IPS DF 6.9 (cell line): ENCODE data around the gene RGS6.

Source experiments
- DNase-seq: peaks from one replicate; pipeline ENCODE4 v3.0.0-alpha.2; 2013; ENCODE audit warnings: low read depth, low spot score
- H3K27ac ChIP-seq: one replicate; pipeline ENCODE4 v1.5.1; 2013; ENCODE audit warnings: low read length, control low read depth
- H3K27me3 ChIP-seq: 2 replicates; pipeline ENCODE4 v1.6.1; 2013; ENCODE audit warnings: mild to moderate bottlenecking, low read length; ENCODE audit not compliant: control insufficient read depth, insufficient read depth
- H3K36me3 ChIP-seq: 2 replicates; pipeline ENCODE4 v1.6.1; 2013; ENCODE audit warnings: low read length; ENCODE audit not compliant: control insufficient read depth, insufficient read depth
- H3K4me1 ChIP-seq: 2 replicates; pipeline ENCODE4 v1.6.1; 2013; ENCODE audit warnings: low read length; ENCODE audit not compliant: control insufficient read depth, insufficient read depth
- H3K4me3 ChIP-seq: 2 replicates; pipeline ENCODE4 v1.5.1; 2013; ENCODE audit warnings: mild to moderate bottlenecking, low read length
- H3K9me3 ChIP-seq: 2 replicates; pipeline ENCODE4 v1.6.1; 2013; ENCODE audit warnings: low read length, inconsistent platforms; ENCODE audit not compliant: control insufficient read depth, insufficient read depth
- WGBS: extraction: QIAGEN DNeasy Blood & Tissue Kit; methylation state at CpG from one replicate; pipeline ENCODE4 v1.1.7; 2013; ENCODE audit warnings: mixed read lengths, missing lambda C conversion rate; ENCODE audit not compliant: insufficient read length, insufficient coverage; 5-methylcytosine and 5-hydroxymethylcytosine counted together

RGS6 gene

DNA sequence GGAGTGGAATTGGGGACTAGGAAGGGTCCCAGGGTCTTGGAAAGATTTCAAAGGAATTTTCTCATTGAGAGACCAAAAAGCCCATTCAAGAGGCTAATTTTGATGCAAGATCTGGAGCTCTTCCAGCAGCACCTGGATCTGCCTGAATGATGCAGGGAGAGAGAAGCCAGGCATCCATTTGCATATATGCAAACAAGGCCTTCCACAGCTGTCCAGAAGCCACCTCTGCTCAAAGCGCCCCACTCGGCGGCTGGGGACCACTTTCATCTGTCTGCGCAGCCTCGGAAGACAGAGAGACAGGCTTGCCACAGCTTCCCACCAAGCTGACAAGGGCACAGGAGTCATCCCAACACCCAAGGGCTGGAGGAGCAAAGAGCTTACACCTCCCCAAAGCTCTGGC, 666.1 kb downstream of the RGS6 start:
- H3K36me3 ChIP-seq = no peaks in the 10 kb centered on the region
- H3K27ac ChIP-seq = no peak overlapping the region
- no CpG with 5 or more reads among the region's 5 CpGs for WGBS
- no peak for DNase-seq
- H3K27me3 ChIP-seq = no peaks in the 10 kb centered on the region
- H3K4me1 ChIP-seq = peaks cover 6% of the 10 kb centered on the region
- no peaks in the 10 kb centered on the region for H3K9me3 ChIP-seq
- H3K4me3 ChIP-seq = no peak overlapping the region

GRCh38 chr14:72599579-72600470, 667.6 kb downstream of the RGS6 start:
- WGBS = no CpG with 5 or more reads among the region's 16 CpGs
- Histone ChIP-seq H3K4me3 (no peak overlapping the region), H3K27ac (no peak overlapping the region), H3K4me1 (peaks cover 6% of the 10 kb centered on the region), H3K27me3 (no peaks in the 10 kb centered on the region), H3K9me3 (no peaks in the 10 kb centered on the region), H3K36me3 (no peaks in the 10 kb centered on the region)
- DNase-seq = no peak

DNA sequence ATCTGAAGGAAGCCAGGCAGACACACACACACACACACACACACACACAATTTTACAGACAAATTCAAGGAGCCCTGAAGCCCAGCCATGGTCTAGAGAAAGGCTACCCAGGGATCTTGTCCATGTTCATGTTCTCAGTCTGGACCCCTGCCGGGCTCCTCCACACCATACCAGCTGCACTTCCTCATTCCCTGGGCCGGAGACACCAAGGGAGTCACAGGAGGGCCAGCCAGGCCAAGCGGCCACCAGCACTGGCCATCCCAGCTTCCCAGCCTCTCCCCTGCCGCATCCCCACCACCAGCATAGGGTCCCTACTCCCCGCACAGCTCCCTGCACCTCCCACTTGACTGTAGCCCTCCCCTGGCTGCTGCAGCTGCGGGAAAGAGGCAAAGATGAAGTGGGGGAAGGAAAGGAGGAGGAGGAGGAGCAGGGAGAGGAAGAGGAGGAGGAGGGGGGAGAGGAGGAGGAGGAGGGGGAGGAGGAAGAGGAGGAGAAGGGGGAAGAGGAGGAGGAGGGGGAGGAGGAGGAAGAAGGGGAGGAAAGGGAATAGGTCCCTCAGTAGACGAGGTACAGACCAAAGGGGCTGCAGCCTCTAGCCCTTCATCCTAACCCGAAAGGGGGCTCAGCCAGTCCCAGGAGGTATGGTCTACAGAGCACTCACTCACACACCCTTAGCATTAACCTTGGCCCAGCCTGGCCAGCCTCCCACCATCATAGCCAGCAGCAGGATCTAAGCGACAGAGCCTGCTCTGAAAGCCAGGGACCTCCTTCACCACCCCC, 668.5 kb downstream of the RGS6 start:
- peaks cover 6% of the 10 kb centered on the region for H3K4me1 ChIP-seq

DNA sequence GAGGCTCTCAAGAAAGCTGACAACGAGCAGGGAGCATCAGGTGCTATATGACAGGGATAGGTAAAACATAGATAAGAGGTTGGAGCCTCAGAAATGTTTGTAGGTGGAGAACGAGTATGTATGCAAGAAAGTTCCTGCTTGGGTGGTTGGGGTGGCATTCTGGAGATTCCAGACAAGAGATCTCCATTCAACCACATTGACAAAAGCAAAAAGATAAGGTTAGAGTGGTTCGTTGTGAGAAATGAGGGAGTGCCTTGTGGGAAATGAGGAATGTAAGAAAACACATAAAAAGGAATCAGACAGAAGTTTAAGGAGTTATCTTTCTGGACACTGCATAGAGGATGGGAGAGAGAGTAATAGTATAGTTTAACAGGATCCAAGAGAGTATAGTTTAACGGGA, 671.4 kb downstream of the RGS6 start:
- 100% methylated on average over 1 of the region's 4 CpGs for WGBS
- Histone ChIP-seq H3K9me3 (no peaks in the 10 kb centered on the region), H3K4me3 (no peak overlapping the region), H3K27me3 (no peaks in the 10 kb centered on the region), H3K27ac (no peak overlapping the region), H3K4me1 (peaks cover 6% of the 10 kb centered on the region), H3K36me3 (no peaks in the 10 kb centered on the region)
- no peak for DNase-seq

More for the DNA sequence above, 668.5 kb downstream of the RGS6 start:
- no peak for DNase-seq
- Histone ChIP-seq H3K36me3 (no peaks in the 10 kb centered on the region), H3K27me3 (no peaks in the 10 kb centered on the region), H3K4me3 (no peak overlapping the region), H3K9me3 (no peaks in the 10 kb centered on the region), H3K27ac (no peak overlapping the region)
- WGBS = no CpG with 5 or more reads among the region's 9 CpGs

DNA sequence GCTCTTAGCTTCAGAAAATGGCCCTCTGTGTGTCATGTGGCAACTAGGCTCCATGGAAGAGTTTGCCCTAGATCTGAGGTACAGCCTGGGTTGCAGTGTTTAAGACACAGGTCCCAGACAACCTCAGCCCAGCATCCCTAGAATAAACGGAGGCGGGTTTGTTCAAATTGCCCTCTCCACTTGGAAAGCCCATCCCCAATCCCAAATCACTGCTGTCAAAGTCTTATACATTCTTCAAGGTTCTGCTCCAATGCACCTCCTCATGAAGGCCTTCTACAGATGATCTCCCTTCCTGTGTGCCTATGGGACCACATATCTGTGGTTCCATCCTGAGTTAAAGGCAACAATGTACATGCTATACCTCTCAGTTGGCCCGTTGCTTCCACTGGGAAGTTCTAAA, 671.9 kb downstream of the RGS6 start:
- DNase-seq = no peak
- Histone ChIP-seq H3K4me3 (no peak overlapping the region), H3K27ac (no peak overlapping the region), H3K27me3 (no peaks in the 10 kb centered on the region), H3K36me3 (no peaks in the 10 kb centered on the region), H3K4me1 (peaks cover 6% of the 10 kb centered on the region), H3K9me3 (no peaks in the 10 kb centered on the region)
- WGBS = no CpG with 5 or more reads among the region's 3 CpGs

DNA sequence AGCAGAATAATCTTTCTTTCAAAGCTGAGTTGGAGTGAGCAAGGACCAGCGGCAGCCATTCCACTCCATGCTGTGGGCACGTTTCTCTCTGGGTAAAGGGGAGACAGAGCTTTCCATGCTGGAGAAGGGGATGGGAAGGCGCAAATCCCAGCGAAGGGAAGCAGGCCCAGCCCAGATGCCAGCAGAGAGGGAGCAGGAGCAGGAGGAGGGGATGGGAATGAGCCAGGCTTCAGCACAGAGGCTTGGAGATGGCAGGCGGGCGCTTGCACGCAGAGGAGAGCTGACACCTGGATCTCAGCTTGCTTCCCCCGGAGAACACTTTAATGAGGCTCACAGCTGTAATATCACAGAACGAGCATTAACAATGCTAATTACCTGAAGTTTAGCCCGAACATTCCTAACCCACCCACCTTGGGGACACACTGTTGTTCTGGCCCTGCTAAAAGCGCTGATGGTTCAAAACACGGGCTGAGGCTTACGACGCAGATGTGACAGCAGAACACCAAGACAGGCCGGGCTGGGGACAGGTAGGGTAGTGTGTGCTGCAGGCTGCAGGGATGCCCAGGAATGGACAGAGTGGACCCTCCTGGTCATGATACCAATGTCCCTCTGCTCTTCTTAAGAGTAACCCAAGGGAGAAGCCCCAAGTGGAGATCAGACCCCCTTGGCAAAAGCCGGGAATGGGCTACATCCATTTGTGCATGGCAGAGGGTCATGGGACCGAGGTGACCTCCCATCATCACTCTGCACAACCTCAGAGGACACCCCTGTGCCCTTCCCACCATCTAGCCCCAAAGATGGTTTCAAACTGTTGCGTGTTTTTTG, 673.1 kb downstream of the RGS6 start:
- Histone ChIP-seq H3K9me3 (no peaks in the 10 kb centered on the region), H3K36me3 (no peaks in the 10 kb centered on the region), H3K27ac (no peak overlapping the region), H3K27me3 (no peaks in the 10 kb centered on the region), H3K4me1 (peaks cover 4% of the 10 kb centered on the region), H3K4me3 (no peak overlapping the region)
- WGBS = no CpG with 5 or more reads among the region's 18 CpGs
- DNase-seq = no peak

DNA sequence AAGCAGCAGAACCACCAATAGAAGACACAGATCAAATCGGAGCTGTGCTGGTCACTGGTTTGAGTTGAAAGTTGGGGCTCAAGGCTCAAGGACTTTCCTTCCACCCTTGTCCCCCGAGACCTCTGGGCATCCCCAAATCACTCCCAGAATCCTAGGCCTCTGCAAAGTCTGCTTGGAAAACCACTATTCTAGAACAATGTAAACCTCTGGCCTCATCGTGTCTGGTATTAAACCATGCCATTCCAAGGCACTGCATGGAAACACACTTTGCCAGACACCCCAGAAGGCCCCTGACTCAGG, 673.6 kb downstream of the RGS6 start:
- no peak for DNase-seq
- no peak overlapping the region for H3K27ac ChIP-seq
- no peak overlapping the region for H3K4me3 ChIP-seq
- no peaks in the 10 kb centered on the region for H3K36me3 ChIP-seq
- WGBS = no CpG with 5 or more reads among the region's 3 CpGs
- no peaks in the 10 kb centered on the region for H3K27me3 ChIP-seq
- H3K9me3 ChIP-seq = no peaks in the 10 kb centered on the region
- H3K4me1 ChIP-seq = peaks cover 2% of the 10 kb centered on the region; the same call in 1 of the 2 replicates

- no CpG with 5 or more reads among the region's 1 CpG for WGBS
- no peak for DNase-seq
- Histone ChIP-seq H3K27me3 (no peaks in the 10 kb centered on the region), H3K36me3 (no peaks in the 10 kb centered on the region), H3K27ac (no peak overlapping the region), H3K9me3 (no peaks in the 10 kb centered on the region), H3K4me1 (no peaks in the 10 kb centered on the region), H3K4me3 (no peak overlapping the region)
Measured at GRCh38 chr14:72606879-72607278, 674.6 kb downstream of the RGS6 start.

DNA sequence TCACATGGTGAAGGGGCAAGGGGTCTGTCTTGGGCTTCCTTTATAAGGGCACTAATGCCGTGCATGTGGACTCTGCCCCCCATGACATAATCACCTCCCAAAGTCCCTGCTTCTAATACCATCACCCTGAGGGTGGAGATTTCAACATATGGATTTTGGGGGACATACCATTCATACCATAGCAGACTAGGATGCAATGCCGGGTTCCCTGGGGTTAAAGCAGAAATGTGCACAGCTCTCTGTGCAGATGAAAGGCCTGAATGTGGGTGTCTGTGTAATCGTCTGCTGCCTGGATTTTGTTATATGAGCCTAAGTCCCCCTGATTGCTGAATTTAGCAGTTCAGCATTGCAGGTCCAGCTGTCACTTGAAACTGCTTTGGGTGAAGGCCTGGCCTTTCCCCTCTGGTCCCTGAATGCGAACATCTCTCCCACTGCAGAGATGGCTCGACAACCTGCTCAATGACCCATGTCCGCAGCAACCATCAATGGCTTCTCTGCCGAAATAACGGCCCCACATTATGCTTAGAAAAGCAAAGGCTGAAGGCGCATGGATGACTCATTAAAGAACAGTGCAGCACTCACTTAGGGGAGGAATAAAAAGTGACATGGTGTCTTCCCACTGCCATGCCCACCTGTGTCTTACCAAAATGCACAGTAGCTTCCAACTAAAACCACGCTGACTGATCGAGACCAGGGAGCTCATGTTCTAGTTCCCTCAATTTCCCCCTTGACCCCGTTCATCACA, 675.3 kb downstream of the RGS6 start:
- no peaks in the 10 kb centered on the region for H3K4me1 ChIP-seq
- WGBS = no CpG with 5 or more reads among the region's 12 CpGs
- DNase-seq = no peak

More for the DNA sequence above, 675.3 kb downstream of the RGS6 start:
- no peak overlapping the region for H3K27ac ChIP-seq
- H3K9me3 ChIP-seq = no peaks in the 10 kb centered on the region
- H3K36me3 ChIP-seq = no peaks in the 10 kb centered on the region
- no peak overlapping the region for H3K4me3 ChIP-seq
- H3K27me3 ChIP-seq = no peaks in the 10 kb centered on the region
